Testis (tissue), 2 donors: ENCODE measurements around the gene DPP3.
A peak's percentile ranks its signal among the peaks of the same experiment; 100 is the strongest.

Experiments used
- POLR2A ChIP-seq: fragments of 450-650 bp; IDR thresholded peaks from one replicate; pipeline ENCODE4 v1.6.1; 2017; ENCODE audit warnings: antibody characterized with exemption, mild to moderate bottlenecking, moderate library complexity
- TF ChIP-seq, protein P1 (sequence below), 3 experiments: fragments of 450-650 bp in 2 of 3; fragments of 200-600 bp in 1 of 3; sonication (generic) in 1 of 3; IDR thresholded peaks; one replicate each; pipeline ENCODE4 v1.5.1; 2016 to 2019; ENCODE audit warnings: antibody characterized with exemption in 3 of 3, mild to moderate bottlenecking in 2 of 3, moderate library complexity in 1 of 3

DNA sequence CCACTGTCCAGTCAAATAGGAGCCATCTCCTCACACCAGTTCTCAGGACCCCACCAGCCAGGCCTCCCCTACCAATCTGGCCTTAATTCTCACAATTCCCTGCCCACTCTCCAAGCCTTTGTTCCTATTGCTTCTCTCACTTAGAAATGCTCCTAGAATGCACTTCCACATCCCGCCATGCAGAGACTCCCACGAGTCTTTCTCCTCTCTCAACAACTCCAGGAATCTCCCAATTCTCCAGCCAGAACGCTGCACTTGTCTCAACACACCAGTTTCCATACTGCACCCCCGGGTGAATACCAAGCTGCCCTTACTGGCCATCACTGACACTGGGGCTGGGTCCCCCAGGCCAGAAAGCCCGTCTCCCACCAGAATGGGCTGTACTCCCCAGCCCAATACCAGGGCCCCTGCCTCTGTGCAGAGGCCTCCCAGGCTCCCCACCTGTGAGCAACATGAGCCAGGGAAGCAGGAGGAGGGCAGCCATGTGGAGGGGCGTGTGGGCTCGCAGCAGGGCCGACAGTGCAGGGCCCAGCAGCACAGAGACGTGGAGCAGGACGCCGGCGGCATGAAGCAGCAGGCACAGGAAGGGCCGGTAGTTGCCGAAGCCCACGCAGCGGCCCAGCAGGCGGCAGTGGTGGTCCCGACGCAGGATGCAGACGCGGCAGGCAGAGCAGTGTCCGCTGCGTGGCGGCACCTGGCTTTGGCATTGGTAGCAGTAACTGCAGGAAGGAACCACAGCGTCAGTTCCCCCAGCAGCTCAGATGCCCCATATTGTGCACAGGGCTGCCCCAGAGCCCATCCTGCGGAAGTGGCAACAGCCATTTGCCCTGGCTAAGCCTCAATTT is 63.3 kb downstream of the DPP3 start:
- no peak for TF ChIP-seq POLR2A
- TF ChIP-seq, protein P1, sequence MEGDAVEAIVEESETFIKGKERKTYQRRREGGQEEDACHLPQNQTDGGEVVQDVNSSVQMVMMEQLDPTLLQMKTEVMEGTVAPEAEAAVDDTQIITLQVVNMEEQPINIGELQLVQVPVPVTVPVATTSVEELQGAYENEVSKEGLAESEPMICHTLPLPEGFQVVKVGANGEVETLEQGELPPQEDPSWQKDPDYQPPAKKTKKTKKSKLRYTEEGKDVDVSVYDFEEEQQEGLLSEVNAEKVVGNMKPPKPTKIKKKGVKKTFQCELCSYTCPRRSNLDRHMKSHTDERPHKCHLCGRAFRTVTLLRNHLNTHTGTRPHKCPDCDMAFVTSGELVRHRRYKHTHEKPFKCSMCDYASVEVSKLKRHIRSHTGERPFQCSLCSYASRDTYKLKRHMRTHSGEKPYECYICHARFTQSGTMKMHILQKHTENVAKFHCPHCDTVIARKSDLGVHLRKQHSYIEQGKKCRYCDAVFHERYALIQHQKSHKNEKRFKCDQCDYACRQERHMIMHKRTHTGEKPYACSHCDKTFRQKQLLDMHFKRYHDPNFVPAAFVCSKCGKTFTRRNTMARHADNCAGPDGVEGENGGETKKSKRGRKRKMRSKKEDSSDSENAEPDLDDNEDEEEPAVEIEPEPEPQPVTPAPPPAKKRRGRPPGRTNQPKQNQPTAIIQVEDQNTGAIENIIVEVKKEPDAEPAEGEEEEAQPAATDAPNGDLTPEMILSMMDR (IDR thresholded peaks at IDR 0.05), result peak in 1 of 3 experiments; percentile 7
